Activated CD4-positive, alpha-beta memory T cell treated with anti-CD3 and anti-CD28 coated beads, Interleukin-2, amount 10 ng/mL, durations not matched to agents 7 days and 5 days (primary cell): ENCODE results near the gene EEFSEC. TPM values are rescaled to one million over a fixed set of nuclear protein-coding genes. Genes with fewer than 3 reads are reported as not detected.

Experiments
- CTCF ChIA-PET: fragments of 350-600 bp; sonication (Branson Sonifier 250); formaldehyde crosslinking; loops from one replicate; lab custom pipeline; 2021; ENCODE audit warnings: antibody characterized with exemption, inconsistent platforms; lab: Charles Lee
- POLR2A ChIA-PET: fragments of 350-600 bp; sonication (Branson Sonifier 250); formaldehyde crosslinking; loops from one replicate; lab custom pipeline; 2021; ENCODE audit warnings: antibody characterized with exemption; lab: Charles Lee
- DNase-seq: peaks from one replicate; pipeline ENCODE4 v3.0.0-alpha.2; 2020
- H3K27ac Mint-ChIP-seq: one replicate; pipeline ENCODE4 v1.8.0; 2021; ENCODE audit warnings: mild to moderate bottlenecking, mixed read lengths
- H3K27me3 Mint-ChIP-seq: one replicate; pipeline ENCODE4 v1.8.0; 2021; ENCODE audit warnings: mixed read lengths
- H3K36me3 Mint-ChIP-seq: one replicate; pipeline ENCODE4 v1.8.0; 2021; ENCODE audit warnings: low read depth, mixed read lengths
- H3K4me1 Mint-ChIP-seq: one replicate; pipeline ENCODE4 v1.8.0; 2021; ENCODE audit warnings: mixed read lengths
- H3K4me3 Mint-ChIP-seq: one replicate; pipeline ENCODE4 v1.8.0; 2021; ENCODE audit warnings: mild to moderate bottlenecking, mixed read lengths
- H3K9me3 Mint-ChIP-seq: one replicate; pipeline ENCODE4 v1.8.0; 2021; ENCODE audit warnings: mixed read lengths
- total RNA-seq, 2 experiments: library from RNA; stranded (reverse); gene quantifications; one replicate each; pipeline ENCODE4 v1.2.3, GENCODE V29; 2021

The EEFSEC gene
- total RNA-seq, 2 experiments from 2014 or later: 14.5 to 15.0 TPM

DNA sequence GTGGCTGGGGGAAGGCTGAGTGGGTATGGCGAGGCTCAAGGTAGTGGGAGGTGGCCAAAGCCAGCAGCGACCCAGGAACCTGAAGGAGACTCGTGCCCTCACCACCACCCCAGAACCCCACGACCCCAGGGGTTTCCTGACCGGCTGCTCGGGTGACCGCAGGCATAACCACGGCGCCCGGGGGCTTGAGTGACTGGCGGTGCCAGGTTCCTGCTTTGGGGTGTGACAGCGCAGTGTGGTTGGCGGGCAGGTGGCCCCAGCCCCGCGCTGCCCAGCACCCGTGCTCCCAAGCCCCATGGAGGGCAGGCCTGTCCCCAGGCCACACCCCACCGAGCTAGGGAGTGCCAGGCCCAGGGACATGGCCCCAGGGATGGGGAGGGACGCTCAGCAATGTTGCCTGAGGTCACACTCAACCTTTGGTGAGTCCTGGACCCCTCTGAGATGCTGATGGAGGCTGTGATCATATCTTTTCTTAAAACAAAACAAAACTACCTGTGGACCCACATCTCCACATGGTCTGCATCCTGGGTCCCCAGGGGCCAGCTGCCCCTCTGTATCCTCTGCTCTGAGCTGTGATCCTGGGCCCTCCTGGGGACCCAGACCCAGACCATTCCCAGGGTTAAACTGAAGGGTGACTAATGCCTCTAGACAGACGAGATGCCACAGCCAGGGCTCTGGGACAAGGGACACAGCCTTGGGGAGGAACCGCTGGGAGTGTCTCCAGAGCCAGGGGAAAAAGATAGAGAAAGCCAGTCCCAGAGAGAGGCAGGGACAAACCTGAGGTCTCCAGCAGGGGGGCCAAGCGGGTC is 300.4 kb downstream of the EEFSEC start:
- CTCF ChIA-PET: no interaction called here
- DNase-seq: no peak
- H3K4me3 Mint-ChIP-seq: no peak overlapping the region
- H3K9me3 Mint-ChIP-seq: peaks cover 11% of the 10 kb centered on the region
- H3K27ac Mint-ChIP-seq: no peak overlapping the region
- peaks cover 24% of the 10 kb centered on the region for H3K27me3 Mint-ChIP-seq
- H3K4me1 Mint-ChIP-seq: peaks cover 16% of the 10 kb centered on the region
- H3K36me3 Mint-ChIP-seq: peaks cover 3% of the 10 kb centered on the region
- POLR2A ChIA-PET: no interaction called here

DNA sequence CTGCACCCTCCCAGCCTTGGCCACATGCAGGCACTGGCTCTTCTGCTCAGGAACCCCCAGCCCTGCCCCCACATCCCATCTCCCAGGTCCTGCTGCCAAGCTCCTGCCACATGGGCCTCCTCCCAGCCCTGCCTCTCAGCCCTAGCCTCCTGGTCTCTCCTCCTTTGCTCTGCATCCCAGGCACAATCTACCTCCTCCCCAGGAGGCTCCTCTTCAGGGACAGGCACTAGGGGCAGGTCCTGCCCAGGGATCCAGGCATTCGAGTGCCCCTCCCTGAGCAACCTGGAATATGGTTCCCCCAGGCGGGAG is 301.0 kb downstream of the EEFSEC start:
- Mint-ChIP-seq H3K4me3 (no peak overlapping the region), H3K9me3 (peaks cover 6% of the 10 kb centered on the region), H3K27me3 (peaks cover 24% of the 10 kb centered on the region), H3K36me3 (no peaks in the 10 kb centered on the region), H3K27ac (no peak overlapping the region), H3K4me1 (peaks cover 11% of the 10 kb centered on the region)
- DNase-seq: no peak
- ChIA-PET CTCF (no interaction called here), POLR2A (no interaction called here)

DNA sequence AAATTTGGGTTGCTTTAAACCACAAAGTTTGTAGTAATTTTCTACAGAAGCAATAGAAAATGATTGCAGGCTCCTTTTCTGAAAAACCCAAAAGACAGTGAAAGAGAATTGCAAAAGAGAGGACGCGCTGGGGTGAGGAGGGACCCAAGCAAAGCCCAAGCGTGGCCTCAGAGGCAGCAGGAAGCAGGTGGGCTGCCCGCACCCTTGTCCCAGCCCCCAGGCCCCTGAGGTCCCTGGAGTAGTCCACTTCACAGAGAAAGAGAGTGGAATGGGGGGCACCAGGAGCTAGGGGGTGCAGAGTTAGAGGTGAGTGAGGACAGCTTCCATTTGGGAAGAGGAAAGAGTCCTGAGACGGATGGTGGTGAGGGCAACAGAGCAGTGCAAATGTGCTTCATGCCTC is 301.8 kb downstream of the EEFSEC start:
- CTCF ChIA-PET: no interaction called here
- POLR2A ChIA-PET: no interaction called here
- Mint-ChIP-seq H3K4me3 (no peak overlapping the region), H3K36me3 (no peaks in the 10 kb centered on the region), H3K27me3 (peaks cover 26% of the 10 kb centered on the region), H3K4me1 (peaks cover 6% of the 10 kb centered on the region), H3K9me3 (peaks cover 2% of the 10 kb centered on the region), H3K27ac (no peak overlapping the region)
- no peak for DNase-seq

DNA sequence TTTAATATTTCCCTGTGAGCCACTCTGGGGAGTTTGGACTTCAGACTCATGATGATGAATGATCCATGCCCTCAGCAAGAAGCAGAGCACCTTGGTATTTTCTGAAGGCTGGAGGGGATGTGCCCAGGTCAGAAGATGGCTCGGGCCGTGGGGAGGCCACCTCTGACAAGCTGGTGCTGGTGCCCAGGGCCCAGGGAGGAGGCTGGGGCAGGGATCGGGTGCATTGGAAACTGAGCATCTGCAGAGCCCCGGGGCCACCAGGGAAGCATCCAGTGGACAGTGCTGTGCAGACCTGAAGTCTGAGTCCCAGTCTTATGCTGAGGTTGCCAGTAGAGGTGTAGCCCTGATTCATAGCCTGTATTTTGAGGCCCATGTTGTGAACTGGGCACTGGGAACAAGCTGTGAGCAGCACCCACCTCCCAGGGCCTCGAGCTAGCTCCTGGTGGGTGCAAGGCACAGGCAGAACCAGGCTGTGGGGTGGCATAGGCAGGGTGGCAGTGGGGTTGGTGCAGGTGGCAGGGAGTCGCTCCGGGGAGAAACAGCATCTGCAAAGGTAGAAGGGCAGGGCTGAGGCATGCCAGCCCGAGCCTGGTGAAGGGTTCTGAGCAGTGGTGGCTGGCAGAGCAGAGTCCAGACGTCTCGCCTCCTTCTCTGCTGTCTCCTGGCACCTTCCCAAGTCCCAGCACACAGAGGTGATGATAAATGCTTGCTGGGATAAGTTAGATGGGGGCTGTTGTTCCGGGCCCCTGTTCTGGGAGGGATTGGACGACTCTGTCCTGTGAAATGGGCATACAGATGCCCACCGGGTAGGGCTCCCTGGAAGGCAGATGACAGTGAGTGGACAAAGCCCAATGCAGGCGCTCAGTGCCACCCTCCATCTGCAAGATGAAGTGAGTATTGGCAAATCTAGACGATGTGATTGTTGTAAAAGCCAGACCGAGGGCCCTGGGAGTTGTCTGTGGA is 302.8 kb downstream of the EEFSEC start:
- Mint-ChIP-seq H3K4me3 (no peak overlapping the region), H3K27me3 (peaks cover 28% of the 10 kb centered on the region), H3K36me3 (no peaks in the 10 kb centered on the region), H3K4me1 (no peaks in the 10 kb centered on the region), H3K9me3 (no peaks in the 10 kb centered on the region), H3K27ac (no peak overlapping the region)
- DNase-seq: no peak
- POLR2A ChIA-PET: no interaction called here
- CTCF ChIA-PET: no interaction called here

GRCh38 chr3:128456776-128457715 is 303.8 kb downstream of the EEFSEC start:
- H3K4me3 Mint-ChIP-seq: no peak overlapping the region
- H3K27ac Mint-ChIP-seq: no peak overlapping the region
- peaks cover 27% of the 10 kb centered on the region for H3K27me3 Mint-ChIP-seq
- H3K9me3 Mint-ChIP-seq: no peaks in the 10 kb centered on the region
- ChIA-PET CTCF (no interaction called here), POLR2A (interaction anchor here (1.4 kb wide), 1 partner anchor 8 kb away, joined by 4 read pairs; no protein-coding TSS in a partner anchor)
- no peak for DNase-seq
- no peaks in the 10 kb centered on the region for H3K4me1 Mint-ChIP-seq
- H3K36me3 Mint-ChIP-seq: no peaks in the 10 kb centered on the region

GRCh38 chr3:128457937-128458336 is 304.7 kb downstream of the EEFSEC start:
- no peaks in the 10 kb centered on the region for H3K36me3 Mint-ChIP-seq
- CTCF ChIA-PET: no interaction called here
- no peak overlapping the region for H3K4me3 Mint-ChIP-seq
- no peaks in the 10 kb centered on the region for H3K9me3 Mint-ChIP-seq
- H3K4me1 Mint-ChIP-seq: no peaks in the 10 kb centered on the region
- no peak for DNase-seq
- H3K27ac Mint-ChIP-seq: no peak overlapping the region
- H3K27me3 Mint-ChIP-seq: peaks cover 26% of the 10 kb centered on the region
- POLR2A ChIA-PET: interaction anchor here (1.4 kb wide), 1 partner anchor 9 kb away, joined by 4 read pairs; no protein-coding TSS in a partner anchor

Other genes starting within 250 kb of the EEFSEC start
- gene KBTBD12, start 238.2 kb upstream of the EEFSEC start, total RNA-seq: not detected
- gene SEC61A1, start 101.0 kb upstream of the EEFSEC start, total RNA-seq: 100 to 1,000 TPM; 194 to 203 TPM
- gene RUVBL1, start 29.7 kb upstream of the EEFSEC start, total RNA-seq: 10 to 100 TPM; 56.3 to 62.3 TPM